Measurements from ENCODE around the gene GPR52. TPM values are rescaled to one million over a fixed set of nuclear protein-coding genes. Genes with fewer than 3 reads are reported as not detected.
"Not testable (repeated sequence)": the region's sequence is repeated elsewhere in the genome, so short reads cannot be mapped to it uniquely, and the experiment has no call there.

GPR52 gene
- 1.6 and 2.3 TPM in 2 replicates for total RNA-seq

- H3K9me3 Mint-ChIP-seq: no peaks in the 10 kb centered on the region
- H3K27ac Mint-ChIP-seq: no peak within 1 kb of the TSS
- intact Hi-C loops (cut with micrococcal nuclease): no loop called here
- no peak for DNase-seq (ENCODE audit: low spot score)
- no peaks in the 10 kb centered on the region for H3K36me3 Mint-ChIP-seq (ENCODE audit: low read depth)
- H3K4me1 Mint-ChIP-seq (ENCODE audit: low read depth): no peaks in the 10 kb centered on the region
- H3K4me3 Mint-ChIP-seq (ENCODE audit: low read depth): no peak within 1 kb of the TSS
- H3K27me3 Mint-ChIP-seq (ENCODE audit: low read depth): no peaks in the 10 kb centered on the region
Measured at GRCh38 chr1:174447866-174448530, at the start of gene GPR52. Gene GPR52, plus strand, starts transcription at chr1:174447964. Its CDS starts 148 bp downstream, at chr1:174448112.

- DNase-seq (ENCODE audit: low spot score): no peak
- intact Hi-C loops (cut with micrococcal nuclease): no loop called here
- H3K4me3 Mint-ChIP-seq (ENCODE audit: low read depth): no peak overlapping the region
- H3K36me3 Mint-ChIP-seq (ENCODE audit: low read depth): peaks cover 9% of the 10 kb centered on the region
- H3K9me3 Mint-ChIP-seq: no peaks in the 10 kb centered on the region
- no peaks in the 10 kb centered on the region for H3K27me3 Mint-ChIP-seq (ENCODE audit: low read depth)
- H3K27ac Mint-ChIP-seq: no peak overlapping the region
- peaks cover 4% of the 10 kb centered on the region for H3K4me1 Mint-ChIP-seq (ENCODE audit: low read depth)
Measured at GRCh38 chr1:174398246-174398645, 49.5 kb upstream of the GPR52 start.

GRCh38 chr1:174399211-174399610 is 48.6 kb upstream of the GPR52 start:
- Mint-ChIP-seq H3K36me3 (ENCODE audit: low read depth) (peaks cover 4% of the 10 kb centered on the region), H3K9me3 (no peaks in the 10 kb centered on the region), H3K4me3 (ENCODE audit: low read depth) (no peak overlapping the region), H3K4me1 (ENCODE audit: low read depth) (peaks cover 4% of the 10 kb centered on the region), H3K27ac (no peak overlapping the region), H3K27me3 (ENCODE audit: low read depth) (no peaks in the 10 kb centered on the region)
- DNase-seq (ENCODE audit: low spot score): no peak
- intact Hi-C loops (cut with micrococcal nuclease): no loop called here

- DNase-seq (ENCODE audit: low spot score): no peak
- intact Hi-C loops (cut with micrococcal nuclease): no loop called here
- no peaks in the 10 kb centered on the region for H3K9me3 Mint-ChIP-seq
- no peak overlapping the region for H3K27ac Mint-ChIP-seq
- no peak overlapping the region for H3K4me3 Mint-ChIP-seq (ENCODE audit: low read depth)
- H3K27me3 Mint-ChIP-seq (ENCODE audit: low read depth): no peaks in the 10 kb centered on the region
- peaks cover 4% of the 10 kb centered on the region for H3K36me3 Mint-ChIP-seq (ENCODE audit: low read depth)
- peaks cover 4% of the 10 kb centered on the region for H3K4me1 Mint-ChIP-seq (ENCODE audit: low read depth)
Measured at GRCh38 chr1:174401075-174401474, 46.7 kb upstream of the GPR52 start.

GRCh38 chr1:174405219-174405618 is 42.5 kb upstream of the GPR52 start:
- H3K4me1 Mint-ChIP-seq (ENCODE audit: low read depth): no peaks in the 10 kb centered on the region

GRCh38 chr1:174406421-174406820 is 41.3 kb upstream of the GPR52 start:
- Mint-ChIP-seq H3K9me3 (no peaks in the 10 kb centered on the region), H3K36me3 (ENCODE audit: low read depth) (no peaks in the 10 kb centered on the region), H3K4me1 (ENCODE audit: low read depth) (no peaks in the 10 kb centered on the region), H3K4me3 (ENCODE audit: low read depth) (no peak overlapping the region), H3K27me3 (ENCODE audit: low read depth) (no peaks in the 10 kb centered on the region), H3K27ac (no peak overlapping the region)
- no peak for DNase-seq (ENCODE audit: low spot score)
- intact Hi-C loops (cut with micrococcal nuclease): no loop called here

More at GRCh38 chr1:174405219-174405618, 42.5 kb upstream of the GPR52 start:
- Mint-ChIP-seq H3K27ac (no peak overlapping the region), H3K9me3 (no peaks in the 10 kb centered on the region), H3K27me3 (ENCODE audit: low read depth) (no peaks in the 10 kb centered on the region), H3K4me3 (ENCODE audit: low read depth) (no peak overlapping the region), H3K36me3 (ENCODE audit: low read depth) (no peaks in the 10 kb centered on the region)
- intact Hi-C loops (cut with micrococcal nuclease): no loop called here
- DNase-seq (ENCODE audit: low spot score): no peak

GRCh38 chr1:174407665-174408064 is 40.1 kb upstream of the GPR52 start:
- Mint-ChIP-seq H3K27ac (no peak overlapping the region), H3K36me3 (ENCODE audit: low read depth) (no peaks in the 10 kb centered on the region), H3K4me1 (ENCODE audit: low read depth) (no peaks in the 10 kb centered on the region), H3K27me3 (ENCODE audit: low read depth) (no peaks in the 10 kb centered on the region), H3K4me3 (ENCODE audit: low read depth) (no peak overlapping the region), H3K9me3 (no peaks in the 10 kb centered on the region)
- no peak for DNase-seq (ENCODE audit: low spot score)
- intact Hi-C loops (cut with micrococcal nuclease): no loop called here

- H3K9me3 Mint-ChIP-seq: no peaks in the 10 kb centered on the region
- H3K4me1 Mint-ChIP-seq (ENCODE audit: low read depth): no peaks in the 10 kb centered on the region
Measured at GRCh38 chr1:174408146-174408545, 39.6 kb upstream of the GPR52 start.

GRCh38 chr1:174409801-174410200 is 38.0 kb upstream of the GPR52 start:
- H3K27me3 Mint-ChIP-seq (ENCODE audit: low read depth); H3K27ac Mint-ChIP-seq; DNase-seq (ENCODE audit: low spot score); H3K4me3 Mint-ChIP-seq (ENCODE audit: low read depth); intact Hi-C loops (cut with micrococcal nuclease); H3K36me3 Mint-ChIP-seq (ENCODE audit: low read depth); H3K4me1 Mint-ChIP-seq (ENCODE audit: low read depth); H3K9me3 Mint-ChIP-seq: not testable (repeated sequence)

More at GRCh38 chr1:174408146-174408545, 39.6 kb upstream of the GPR52 start:
- no peak overlapping the region for H3K4me3 Mint-ChIP-seq (ENCODE audit: low read depth)
- no peak overlapping the region for H3K27ac Mint-ChIP-seq
- H3K27me3 Mint-ChIP-seq (ENCODE audit: low read depth): no peaks in the 10 kb centered on the region
- no peak for DNase-seq (ENCODE audit: low spot score)
- H3K36me3 Mint-ChIP-seq (ENCODE audit: low read depth): no peaks in the 10 kb centered on the region
- intact Hi-C loops (cut with micrococcal nuclease): no loop called here

- H3K27ac Mint-ChIP-seq: no peak overlapping the region
- H3K4me3 Mint-ChIP-seq (ENCODE audit: low read depth): no peak overlapping the region
- H3K27me3 Mint-ChIP-seq (ENCODE audit: low read depth): no peaks in the 10 kb centered on the region
- no peaks in the 10 kb centered on the region for H3K36me3 Mint-ChIP-seq (ENCODE audit: low read depth)
- DNase-seq (ENCODE audit: low spot score): no peak
- intact Hi-C loops (cut with micrococcal nuclease): no loop called here
- H3K9me3 Mint-ChIP-seq: no peaks in the 10 kb centered on the region
- H3K4me1 Mint-ChIP-seq (ENCODE audit: low read depth): peaks cover 4% of the 10 kb centered on the region
Measured at GRCh38 chr1:174413632-174414031, 34.1 kb upstream of the GPR52 start.

- intact Hi-C loops (cut with micrococcal nuclease): no loop called here
- peaks cover 4% of the 10 kb centered on the region for H3K4me1 Mint-ChIP-seq (ENCODE audit: low read depth)
- no peak for DNase-seq (ENCODE audit: low spot score)
- H3K36me3 Mint-ChIP-seq (ENCODE audit: low read depth): no peaks in the 10 kb centered on the region
- peak overlapping the region; percentile 22 for H3K4me3 Mint-ChIP-seq (ENCODE audit: low read depth)
- no peaks in the 10 kb centered on the region for H3K9me3 Mint-ChIP-seq
- H3K27me3 Mint-ChIP-seq (ENCODE audit: low read depth): no peaks in the 10 kb centered on the region
- no peak overlapping the region for H3K27ac Mint-ChIP-seq
Measured at GRCh38 chr1:174414203-174414602, 33.6 kb upstream of the GPR52 start.

GRCh38 chr1:174415506-174415905 is 32.3 kb upstream of the GPR52 start:
- H3K4me3 Mint-ChIP-seq (ENCODE audit: low read depth): no peak overlapping the region
- peaks cover 4% of the 10 kb centered on the region for H3K4me1 Mint-ChIP-seq (ENCODE audit: low read depth)
- DNase-seq (ENCODE audit: low spot score): no peak
- no peak overlapping the region for H3K27ac Mint-ChIP-seq
- intact Hi-C loops (cut with micrococcal nuclease): no loop called here
- H3K36me3 Mint-ChIP-seq (ENCODE audit: low read depth): no peaks in the 10 kb centered on the region
- H3K9me3 Mint-ChIP-seq: no peaks in the 10 kb centered on the region
- H3K27me3 Mint-ChIP-seq (ENCODE audit: low read depth): no peaks in the 10 kb centered on the region

- H3K27me3 Mint-ChIP-seq (ENCODE audit: low read depth): no peaks in the 10 kb centered on the region
- no peak for DNase-seq (ENCODE audit: low spot score)
- H3K27ac Mint-ChIP-seq: no peak overlapping the region
- peaks cover 4% of the 10 kb centered on the region for H3K4me1 Mint-ChIP-seq (ENCODE audit: low read depth)
- H3K4me3 Mint-ChIP-seq (ENCODE audit: low read depth): no peak overlapping the region
- H3K36me3 Mint-ChIP-seq (ENCODE audit: low read depth): no peaks in the 10 kb centered on the region
- intact Hi-C loops (cut with micrococcal nuclease): no loop called here
- H3K9me3 Mint-ChIP-seq: no peaks in the 10 kb centered on the region
Measured at GRCh38 chr1:174417921-174418320, 29.8 kb upstream of the GPR52 start.

- no peak overlapping the region for H3K27ac Mint-ChIP-seq
- no peaks in the 10 kb centered on the region for H3K36me3 Mint-ChIP-seq (ENCODE audit: low read depth)
- no peak overlapping the region for H3K4me3 Mint-ChIP-seq (ENCODE audit: low read depth)
- no peak for DNase-seq (ENCODE audit: low spot score)
- H3K27me3 Mint-ChIP-seq (ENCODE audit: low read depth): no peaks in the 10 kb centered on the region
- no peaks in the 10 kb centered on the region for H3K4me1 Mint-ChIP-seq (ENCODE audit: low read depth)
- no peaks in the 10 kb centered on the region for H3K9me3 Mint-ChIP-seq
- intact Hi-C loops (cut with micrococcal nuclease): no loop called here
Measured at GRCh38 chr1:174425121-174425520, 22.6 kb upstream of the GPR52 start.
